Measurements from ENCODE around the gene ACBD3.

DNA sequence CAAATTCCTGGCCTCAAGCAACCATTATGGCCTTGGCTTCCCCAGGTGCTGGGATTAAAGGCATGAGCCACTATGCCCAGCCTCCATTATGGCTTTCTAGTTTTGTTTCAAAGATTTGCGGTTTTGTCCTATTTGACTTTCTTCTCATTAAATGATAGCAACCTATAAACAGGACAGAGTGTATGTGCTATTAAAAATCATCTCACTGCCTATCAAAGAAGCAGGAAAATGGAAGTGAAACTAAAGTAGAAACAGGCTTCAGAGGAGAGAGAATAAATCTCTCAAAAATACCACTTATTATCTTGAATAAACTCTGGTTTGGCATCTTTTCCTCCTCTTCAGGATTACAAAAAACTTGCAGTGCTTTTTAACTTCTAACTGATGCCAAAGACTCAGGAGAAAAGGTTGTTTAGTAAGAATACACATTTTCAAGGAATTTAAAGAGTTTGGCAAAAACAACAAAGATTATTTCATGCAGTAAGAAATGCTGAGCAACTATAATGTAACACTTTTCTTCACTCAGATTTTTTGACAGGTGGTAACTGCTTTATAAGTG lies 28.7 kb downstream of the ACBD3 start:
- TF ChIP-seq EZH2 (IDR thresholded peaks at IDR 0.05; ENCODE audit: insufficient read depth, poor library complexity, severe bottlenecking) = no peak
- TF ChIP-seq EZH2phosphoT487 (IDR thresholded peaks at IDR 0.05; ENCODE audit: insufficient read depth, low read depth) = no peak
